HepG2 (cell line): ENCODE results near the gene EVI5. TPM values are rescaled to one million over a fixed set of nuclear protein-coding genes. Genes with fewer than 3 reads are reported as not detected.

ENCODE experiments used
- FOXC1 ChIP-seq: sonication (generic); formaldehyde crosslinking; IDR thresholded peaks from 2 replicates; pipeline ENCODE4 v1.8.0; 2022; ENCODE audit warnings: mild to moderate bottlenecking, missing genetic modification reagents, borderline replicate concordance
- REXO4 ChIP-seq: sonication (generic); formaldehyde crosslinking; IDR thresholded peaks from 2 replicates; pipeline ENCODE4 v1.8.0; 2022; ENCODE audit warnings: missing genetic modification reagents, mild to moderate bottlenecking, borderline replicate concordance
- SATB2 ChIP-seq: sonication (generic); formaldehyde crosslinking; IDR thresholded peaks from 2 replicates; pipeline ENCODE4 v1.5.0; 2020; ENCODE audit warnings: missing genetic modification reagents
- SMYD3 ChIP-seq: sonication (generic); formaldehyde crosslinking; IDR thresholded peaks from 2 replicates; pipeline ENCODE4 v1.8.1; 2023; ENCODE audit warnings: mild to moderate bottlenecking, missing genetic modification reagents
- TEAD3 ChIP-seq: optimal IDR thresholded peaks from 2 replicates; pipeline ENCODE3; 2016; ENCODE audit warnings: borderline replicate concordance
- TSC22D2 ChIP-seq: sonication (generic); formaldehyde crosslinking; IDR thresholded peaks from 2 replicates; pipeline ENCODE4 v1.5.1; 2020; ENCODE audit warnings: missing genetic modification reagents, mild to moderate bottlenecking, borderline replicate concordance
- ZFX ChIP-seq: sonication (generic); formaldehyde crosslinking; IDR thresholded peaks from 2 replicates; pipeline ENCODE4 v1.4.0; 2020; ENCODE audit warnings: mild to moderate bottlenecking, low read depth, missing genetic modification reagents, moderate library complexity
- ZNF484 ChIP-seq: sonication (generic); formaldehyde crosslinking; IDR thresholded peaks from 2 replicates; pipeline ENCODE4 v1.5.1; 2020; ENCODE audit warnings: mild to moderate bottlenecking, low read depth, missing genetic modification reagents, borderline replicate concordance
- ZNF530 ChIP-seq: sonication (generic); formaldehyde crosslinking; IDR thresholded peaks from 2 replicates; pipeline ENCODE4 v1.5.0; 2020; ENCODE audit warnings: low read depth, mild to moderate bottlenecking, missing genetic modification reagents
- polyA plus RNA-seq, 8 experiments: library from polyadenylated mRNA; depleted of rRNA in 3 of 8; stranded (reverse) in 7 of 8; unstranded in 1 of 8; fragments of >200 nt; fragmentation: Illumina TruSeq in 4 of 8; extraction: Trizol in 4 of 8; gene quantifications; 2 replicates each; pipeline versions ENCODE4 v1.2.1 to v1.2.3, GENCODE V29; 2011 to 2016; ENCODE audit warnings: low read depth in 4 of 8, missing spikeins in 1 of 8, mixed read lengths in 1 of 8; ENCODE audit not compliant: insufficient read depth in 1 of 8
- total RNA-seq, 5 experiments: library from RNA; depleted of rRNA; stranded (reverse); fragments of >200 nt; fragmentation: Illumina TruSeq; extraction: Trizol; gene quantifications; 2 replicates each; pipeline ENCODE4 v1.2.3, GENCODE V29; 2016; ENCODE audit warnings: low read depth in 1 of 5
- TF ChIP-seq, protein P1 (sequence below), 2 experiments: sonication (generic) in 1 of 2; formaldehyde crosslinking in 1 of 2; IDR thresholded peaks; 2 replicates each; pipeline versions ENCODE4 v1.6.1 to v1.9.0; 2014 to 2022; ENCODE audit warnings: antibody characterized with exemption in 1 of 2, borderline replicate concordance in 1 of 2, inconsistent platforms in 1 of 2, low read depth in 1 of 2, missing genetic modification reagents in 1 of 2
- TF ChIP-seq, protein P2 (sequence below): sonication (generic); formaldehyde crosslinking; conservative IDR thresholded peaks from 2 replicates; pipeline ENCODE4 v1.4.0; 2020; ENCODE audit warnings: missing genetic modification reagents

The EVI5 gene
- total and polyA plus RNA-seq, 2 of the 13 experiments (the other 11 are each of a cell fraction or from before 2014, with no cell fraction given), result 4.0 to 12.6 TPM

GRCh38 chr1:92778376-92778775 lies 6.5 kb downstream of the EVI5 start (continued):
- TF ChIP-seq, protein P1, sequence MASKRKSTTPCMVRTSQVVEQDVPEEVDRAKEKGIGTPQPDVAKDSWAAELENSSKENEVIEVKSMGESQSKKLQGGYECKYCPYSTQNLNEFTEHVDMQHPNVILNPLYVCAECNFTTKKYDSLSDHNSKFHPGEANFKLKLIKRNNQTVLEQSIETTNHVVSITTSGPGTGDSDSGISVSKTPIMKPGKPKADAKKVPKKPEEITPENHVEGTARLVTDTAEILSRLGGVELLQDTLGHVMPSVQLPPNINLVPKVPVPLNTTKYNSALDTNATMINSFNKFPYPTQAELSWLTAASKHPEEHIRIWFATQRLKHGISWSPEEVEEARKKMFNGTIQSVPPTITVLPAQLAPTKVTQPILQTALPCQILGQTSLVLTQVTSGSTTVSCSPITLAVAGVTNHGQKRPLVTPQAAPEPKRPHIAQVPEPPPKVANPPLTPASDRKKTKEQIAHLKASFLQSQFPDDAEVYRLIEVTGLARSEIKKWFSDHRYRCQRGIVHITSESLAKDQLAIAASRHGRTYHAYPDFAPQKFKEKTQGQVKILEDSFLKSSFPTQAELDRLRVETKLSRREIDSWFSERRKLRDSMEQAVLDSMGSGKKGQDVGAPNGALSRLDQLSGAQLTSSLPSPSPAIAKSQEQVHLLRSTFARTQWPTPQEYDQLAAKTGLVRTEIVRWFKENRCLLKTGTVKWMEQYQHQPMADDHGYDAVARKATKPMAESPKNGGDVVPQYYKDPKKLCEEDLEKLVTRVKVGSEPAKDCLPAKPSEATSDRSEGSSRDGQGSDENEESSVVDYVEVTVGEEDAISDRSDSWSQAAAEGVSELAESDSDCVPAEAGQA (IDR thresholded peaks at IDR 0.05; ENCODE audit: low read depth), result no peak
- TF ChIP-seq, protein P1 (CRISPR knock-in tag; IDR thresholded peaks at IDR 0.05; ENCODE audit: borderline replicate concordance), result no peak
- TF ChIP-seq ZNF484 (no peak), TSC22D2 (no peak), TEAD3 (CRISPR knock-in tag) (no peak), SATB2 (no peak), ZFX (CRISPR knock-in tag) (no peak), ZNF530 (CRISPR knock-in tag) (no peak), REXO4 (no peak), SMYD3 (no peak), FOXC1 (no peak)
- TF ChIP-seq, protein P2, sequence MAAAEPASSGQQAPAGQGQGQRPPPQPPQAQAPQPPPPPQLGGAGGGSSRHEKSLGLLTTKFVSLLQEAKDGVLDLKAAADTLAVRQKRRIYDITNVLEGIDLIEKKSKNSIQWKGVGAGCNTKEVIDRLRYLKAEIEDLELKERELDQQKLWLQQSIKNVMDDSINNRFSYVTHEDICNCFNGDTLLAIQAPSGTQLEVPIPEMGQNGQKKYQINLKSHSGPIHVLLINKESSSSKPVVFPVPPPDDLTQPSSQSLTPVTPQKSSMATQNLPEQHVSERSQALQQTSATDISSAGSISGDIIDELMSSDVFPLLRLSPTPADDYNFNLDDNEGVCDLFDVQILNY (CRISPR knock-in tag), result no peak
